ENCODE measurements around the gene MGP.

The MGP gene

GRCh38 chr12:14902465-14902864, 16.8 kb upstream of the MGP start:
- no peak for DNase-seq

- no peak for DNase-seq
These were observed 15.5 kb upstream of the MGP start for GRCh38 chr12:14901228-14901562.

- no peak for DNase-seq
These were observed 15.0 kb upstream of the MGP start for GRCh38 chr12:14900521-14901227.

GRCh38 chr12:14896521-14897169, 11.0 kb upstream of the MGP start:
- DNase-seq, result no peak

GRCh38 chr12:14893506-14894250, 8.0 kb upstream of the MGP start:
- DNase-seq, result no peak

- DNase-seq, result no peak
These were observed 7.3 kb upstream of the MGP start for GRCh38 chr12:14892726-14893505.

GRCh38 chr12:14890701-14891100, 5.0 kb upstream of the MGP start:
- DNase-seq, result no peak

- DNase-seq, result no peak
These were observed 617 bp upstream of the MGP start for GRCh38 chr12:14886271-14886670.

GRCh38 chr12:14884458-14884878, 1.2 kb downstream of the MGP start:
- DNase-seq, result peak; percentile 80

- DNase-seq, result no peak
These were observed 2.0 kb downstream of the MGP start for GRCh38 chr12:14883686-14884085.

- no peak for DNase-seq
These were observed 4.7 kb downstream of the MGP start for GRCh38 chr12:14880890-14881453.

GRCh38 chr12:14879222-14879933, 6.3 kb downstream of the MGP start:
- DNase-seq, result no peak

- no peak for DNase-seq
These were observed 7.2 kb downstream of the MGP start for GRCh38 chr12:14878488-14878887.

GRCh38 chr12:14876833-14877232, 8.8 kb downstream of the MGP start:
- DNase-seq, result no peak

GRCh38 chr12:14874882-14875281, 10.8 kb downstream of the MGP start:
- DNase-seq, result no peak

GRCh38 chr12:14873440-14874185, 12.0 kb downstream of the MGP start:
- DNase-seq, result no peak

GRCh38 chr12:14871886-14872285, 13.8 kb downstream of the MGP start:
- no peak for DNase-seq

- no peak for DNase-seq
These were observed 14.4 kb downstream of the MGP start for GRCh38 chr12:14871247-14871646.

- no peak for DNase-seq
These were observed 16.6 kb downstream of the MGP start for GRCh38 chr12:14868916-14869506.

GRCh38 chr12:14860490-14860889, 25.2 kb downstream of the MGP start:
- no peak for DNase-seq

- DNase-seq, result no peak
These were observed 27.1 kb downstream of the MGP start for GRCh38 chr12:14858513-14858912.

Data from activated naive CD4-positive, alpha-beta T cell treated with anti-CD3 and anti-CD28 coated beads, Interleukin-2, amount 50 U/mL, for 16 hours (primary cell).